ENCODE data around the gene ASIC2.
"Not testable (repeated sequence)": the region's sequence is repeated elsewhere in the genome, so short reads cannot be mapped to it uniquely, and the experiment has no call there.

ASIC2 gene

GRCh38 chr17:32969231-32969630 lies 323.9 kb downstream of the ASIC2 start:
- DNase-seq = not testable (repeated sequence)

GRCh38 chr17:32964541-32964940 lies 328.6 kb downstream of the ASIC2 start:
- DNase-seq = no peak

Measured in GOT3 (cell line).